Lower leg skin (tissue), 3 donors: ENCODE measurements around the gene KCNA3.

ENCODE experiments used
- CTCF ChIP-seq, 3 donors: fragments of 450-650 bp; IDR thresholded peaks; one replicate each; pipeline ENCODE4 v1.5.1; 2016; ENCODE audit warnings: antibody characterized with exemption in 3 of 3, mild to moderate bottlenecking in 3 of 3, moderate library complexity in 2 of 3
- POLR2A ChIP-seq, 2 donors: fragments of 450-650 bp; IDR thresholded peaks; one replicate each; pipeline ENCODE4 v1.6.1; 2016 to 2017; ENCODE audit warnings: antibody characterized with exemption in 2 of 2, mild to moderate bottlenecking in 1 of 2, moderate library complexity in 1 of 2

GRCh38 chr1:110710314-110710713 is 35.6 kb upstream of the KCNA3 start:
- TF ChIP-seq CTCF (IDR thresholded peaks at IDR 0.05) (no peak), POLR2A (IDR thresholded peaks at IDR 0.05) (no peak)
